ENCODE data around the gene ETV7.

GRCh38 chr6:36327919-36328236 lies 59.6 kb downstream of the ETV7 start:
- no peak for TF ChIP-seq POLR2A (IDR thresholded peaks at IDR 0.05)
- TF ChIP-seq CTCF (IDR thresholded peaks at IDR 0.05) = no peak

Measured in lower leg skin (tissue), 3 donors.